ENCODE data around the gene SSNA1. TPM values are rescaled to one million over a fixed set of nuclear protein-coding genes. Genes with fewer than 3 reads are reported as not detected.

SSNA1 gene
- total RNA-seq, 6 experiments from 2014 or later, result 21.5 to 53.3 (median 25.5) TPM

GRCh38 chr9:137181680-137182079 lies 6.8 kb upstream of the SSNA1 start:
- 72% methylated on average over 5 of the region's 22 CpGs for WGBS (ENCODE audit: insufficient coverage, low coverage, low lambda C conversion rate, missing lambda C conversion rate)
- TF ChIP-seq CTCF (IDR thresholded peaks at IDR 0.05) (no peak), POLR2A (IDR thresholded peaks at IDR 0.05) (no peak)
- intact Hi-C loops (cut with DNase I), result loop anchor here in 1 of 2 donors (10.0 kb wide), 1 partner anchor 53 kb away; the partner anchor contains the start of gene SLC34A3
- Histone ChIP-seq H3K4me3 (no peak overlapping the region), H3K4me1 (peaks cover 0 to 3% (median 2%) of the 10 kb centered on the region in 4 donors), H3K9me3 (no peaks in the 10 kb centered on the region), H3K36me3 (peaks cover 0 to 42% (median 20%) of the 10 kb centered on the region in 4 donors), H3K27me3 (no peaks in the 10 kb centered on the region), H3K27ac (no peak overlapping the region)
- ATAC-seq (no peak), DNase-seq (no peak)

- DNase-seq, result no peak
- peaks cover 0 to 42% (median 20%) of the 10 kb centered on the region in 4 donors for H3K36me3 ChIP-seq
- peaks cover 0 to 15% (median 7%) of the 10 kb centered on the region in 4 donors for H3K4me1 ChIP-seq
- no peaks in the 10 kb centered on the region for H3K9me3 ChIP-seq
- intact Hi-C loops (cut with DNase I), result loop anchor here in 1 of 2 donors (10.0 kb wide), 1 partner anchor 52 kb away; the partner anchor contains the start of gene SLC34A3
- no peak overlapping the region for H3K4me3 ChIP-seq
- TF ChIP-seq POLR2A (IDR thresholded peaks at IDR 0.05) (no peak), CTCF (IDR thresholded peaks at IDR 0.05) (no peak)
- ATAC-seq, result no peak
- H3K27me3 ChIP-seq, result no peaks in the 10 kb centered on the region
- 87% methylated on average over 6 of the region's 17 CpGs for WGBS (ENCODE audit: insufficient coverage, low coverage, low lambda C conversion rate, missing lambda C conversion rate)
- H3K27ac ChIP-seq, result no peak overlapping the region
These were observed 5.6 kb upstream of the SSNA1 start for GRCh38 chr9:137182836-137183235.

- 88% methylated on average over 13 of the region's 27 CpGs for WGBS (ENCODE audit: insufficient coverage, low coverage, low lambda C conversion rate, missing lambda C conversion rate)
- peaks cover 0 to 15% (median 7%) of the 10 kb centered on the region in 4 donors for H3K4me1 ChIP-seq
- H3K27ac ChIP-seq, result no peak overlapping the region
- H3K9me3 ChIP-seq, result no peaks in the 10 kb centered on the region
- ATAC-seq (no peak), DNase-seq (no peak)
- H3K27me3 ChIP-seq, result no peaks in the 10 kb centered on the region
- intact Hi-C loops (cut with DNase I), result loop anchor here in 1 of 2 donors (10.0 kb wide), 1 partner anchor 51 kb away; the partner anchor contains the start of gene SLC34A3
- H3K36me3 ChIP-seq, result peaks cover 0 to 42% (median 20%) of the 10 kb centered on the region in 4 donors
- TF ChIP-seq POLR2A (IDR thresholded peaks at IDR 0.05) (no peak), CTCF (IDR thresholded peaks at IDR 0.05) (no peak)
- H3K4me3 ChIP-seq, result no peak overlapping the region
These were observed 4.4 kb upstream of the SSNA1 start for GRCh38 chr9:137183980-137184595.

- TF ChIP-seq POLR2A (IDR thresholded peaks at IDR 0.05) (no peak), CTCF (IDR thresholded peaks at IDR 0.05) (no peak)
- H3K4me3 ChIP-seq, result no peak overlapping the region
- WGBS (ENCODE audit: insufficient coverage, low coverage, low lambda C conversion rate, missing lambda C conversion rate), result 92% methylated on average over 7 of the region's 48 CpGs
- H3K27me3 ChIP-seq, result no peaks in the 10 kb centered on the region
- ATAC-seq (no peak), DNase-seq (no peak)
- intact Hi-C loops (cut with DNase I), result loop anchor here in 1 of 2 donors (10.0 kb wide), 1 partner anchor 50 kb away; the partner anchor contains the start of gene SLC34A3
- H3K4me1 ChIP-seq, result peaks cover 0 to 25% (median 12%) of the 10 kb centered on the region in 4 donors
- H3K9me3 ChIP-seq, result no peaks in the 10 kb centered on the region
- H3K36me3 ChIP-seq, result peaks cover 0 to 42% (median 15%) of the 10 kb centered on the region in 4 donors
- H3K27ac ChIP-seq, result no peak overlapping the region
These were observed 3.4 kb upstream of the SSNA1 start for GRCh38 chr9:137184881-137185660.
